Gastrocnemius medialis (tissue), 4 donors: ENCODE results near the gene SCRG1. TPM values are rescaled to one million over a fixed set of nuclear protein-coding genes. Genes with fewer than 3 reads are reported as not detected.

Experiments used
- ATAC-seq, 2 donors: fragments of 150-250 bp; one replicate each; pipeline ENCODE4 v1.9.1; 2016
- DNase-seq, 2 donors: peaks; one replicate each; pipeline ENCODE4 v3.0.0-alpha.2; 2019
- H3K27ac ChIP-seq, 4 donors: fragments of 200-600 bp; sonication (generic); 1 replicate in 1 of 4; 2 replicates in 3 of 4; pipeline ENCODE4 v1.5.1; 2016 to 2018; ENCODE audit warnings: mild to moderate bottlenecking in 2 of 4, moderate library complexity in 1 of 4
- H3K27me3 ChIP-seq, 3 donors: fragments of 200-600 bp; sonication (generic) in 2 of 3; 1 replicate in 1 of 3; 2 replicates in 2 of 3; pipeline versions ENCODE4 v1.5.1 to v1.6.0; 2016 to 2019; ENCODE audit warnings: mild to moderate bottlenecking in 1 of 3, moderate library complexity in 1 of 3
- H3K36me3 ChIP-seq, 2 donors: fragments of 200-600 bp; sonication (generic) in 1 of 2; one replicate each; pipeline ENCODE4 v1.5.1; 2017 to 2018
- H3K4me1 ChIP-seq, 2 donors: fragments of 200-600 bp; sonication (generic) in 1 of 2; one replicate each; pipeline ENCODE4 v1.5.1; 2016 to 2017; ENCODE audit warnings: mild to moderate bottlenecking in 2 of 2
- H3K4me3 ChIP-seq, 4 donors: fragments of 200-600 bp; sonication (generic) in 3 of 4; 1 replicate in 1 of 4; 2 replicates in 3 of 4; pipeline ENCODE4 v1.5.1; 2016 to 2019; ENCODE audit warnings: mild to moderate bottlenecking in 2 of 4
- H3K9me3 ChIP-seq, 3 donors: fragments of 200-600 bp; sonication (generic) in 2 of 3; 1 replicate in 1 of 3; 2 replicates in 2 of 3; pipeline ENCODE4 v1.5.1; 2016 to 2019
- CTCF ChIP-seq, 5 experiments: fragments of 450-650 bp in 3 of 5; fragments of 200-600 bp in 2 of 5; sonication (generic) in 2 of 5; IDR thresholded peaks in 4 of 5; conservative IDR thresholded peaks in 1 of 5; 1 replicate in 4 of 5; 2 replicates in 1 of 5; pipeline ENCODE4 v1.5.1; 2016 to 2019; ENCODE audit warnings: antibody characterized with exemption in 5 of 5, mild to moderate bottlenecking in 3 of 5, moderate library complexity in 3 of 5
- POLR2A ChIP-seq, 2 donors: fragments of 450-650 bp; IDR thresholded peaks; one replicate each; pipeline ENCODE4 v1.6.1; 2017; ENCODE audit warnings: antibody characterized with exemption in 2 of 2, mild to moderate bottlenecking in 2 of 2, moderate library complexity in 2 of 2
- in situ Hi-C, 4 donors: fragments of 200-750 bp; cut with MboI; loops; one replicate each; pipeline versions ENCODE4 v1.15.0 to v1.8.0; 2017; ENCODE audit warnings: low sequenced_read_pairs in 4 of 4
- intact Hi-C: fragments of 100-400 bp; cut with DNase I; formaldehyde crosslinking; loops from one replicate; pipeline ENCODE4 v1.15.1; 2023; ENCODE audit warnings: low total_unique reads
- total RNA-seq, 4 donors: library from RNA; depleted of rRNA; stranded (reverse); fragments of >200 nt; gene quantifications; one replicate each; pipeline versions ENCODE4 v1.1.0 to v1.2.3, GENCODE V29; 2016

SCRG1 gene
- total RNA-seq, 4 donors from 2014 or later: not detected

GRCh38 chr4:173386751-173387150, 12.2 kb downstream of the SCRG1 start:
- Histone ChIP-seq H3K4me3 (no peak overlapping the region), H3K27ac (no peak overlapping the region), H3K4me1 (no peaks in the 10 kb centered on the region), H3K27me3 (no peaks in the 10 kb centered on the region), H3K9me3 (no peaks in the 10 kb centered on the region), H3K36me3 (no peaks in the 10 kb centered on the region)
- ATAC-seq (no peak), DNase-seq (no peak)
- no peak for TF ChIP-seq CTCF (IDR thresholded peaks at IDR 0.05 in 4 of 5, conservative IDR thresholded peaks at IDR 0.05 in 1 of 5)
- in situ Hi-C loops: no loop called here
- intact Hi-C loops: no loop called here

- H3K4me3 ChIP-seq: no peak overlapping the region
- TF ChIP-seq CTCF (IDR thresholded peaks at IDR 0.05 in 4 of 5, conservative IDR thresholded peaks at IDR 0.05 in 1 of 5): no peak
- no peak for TF ChIP-seq POLR2A (IDR thresholded peaks at IDR 0.05)
- ATAC-seq: no peak
- in situ Hi-C loops: no loop called here
- H3K4me1 ChIP-seq: no peaks in the 10 kb centered on the region
- H3K9me3 ChIP-seq: no peaks in the 10 kb centered on the region
- no peaks in the 10 kb centered on the region for H3K36me3 ChIP-seq
- H3K27me3 ChIP-seq: no peaks in the 10 kb centered on the region
- intact Hi-C loops: no loop called here
- no peak for DNase-seq
- H3K27ac ChIP-seq: no peak overlapping the region
Measured at GRCh38 chr4:173382349-173382748, 16.6 kb downstream of the SCRG1 start.

- no peak for ATAC-seq
- intact Hi-C loops (no loop called here), in situ Hi-C loops (no loop called here)
- Histone ChIP-seq H3K27ac (no peak overlapping the region), H3K9me3 (no peaks in the 10 kb centered on the region), H3K36me3 (no peaks in the 10 kb centered on the region), H3K27me3 (no peaks in the 10 kb centered on the region), H3K4me3 (no peak overlapping the region), H3K4me1 (no peaks in the 10 kb centered on the region)
- no peak for DNase-seq
- TF ChIP-seq CTCF (IDR thresholded peaks at IDR 0.05 in 4 of 5, conservative IDR thresholded peaks at IDR 0.05 in 1 of 5) (no peak), POLR2A (IDR thresholded peaks at IDR 0.05) (no peak)
Measured at GRCh38 chr4:173381610-173382009, 17.3 kb downstream of the SCRG1 start.

GRCh38 chr4:173380987-173381386, 17.9 kb downstream of the SCRG1 start:
- DNase-seq (no peak), ATAC-seq (no peak)
- in situ Hi-C loops (no loop called here), intact Hi-C loops (no loop called here)
- no peak overlapping the region for H3K27ac ChIP-seq
- no peaks in the 10 kb centered on the region for H3K4me1 ChIP-seq
- H3K27me3 ChIP-seq: no peaks in the 10 kb centered on the region
- no peaks in the 10 kb centered on the region for H3K36me3 ChIP-seq
- H3K4me3 ChIP-seq: no peak overlapping the region
- H3K9me3 ChIP-seq: no peaks in the 10 kb centered on the region
- no peak for TF ChIP-seq CTCF (IDR thresholded peaks at IDR 0.05 in 4 of 5, conservative IDR thresholded peaks at IDR 0.05 in 1 of 5)

DNA sequence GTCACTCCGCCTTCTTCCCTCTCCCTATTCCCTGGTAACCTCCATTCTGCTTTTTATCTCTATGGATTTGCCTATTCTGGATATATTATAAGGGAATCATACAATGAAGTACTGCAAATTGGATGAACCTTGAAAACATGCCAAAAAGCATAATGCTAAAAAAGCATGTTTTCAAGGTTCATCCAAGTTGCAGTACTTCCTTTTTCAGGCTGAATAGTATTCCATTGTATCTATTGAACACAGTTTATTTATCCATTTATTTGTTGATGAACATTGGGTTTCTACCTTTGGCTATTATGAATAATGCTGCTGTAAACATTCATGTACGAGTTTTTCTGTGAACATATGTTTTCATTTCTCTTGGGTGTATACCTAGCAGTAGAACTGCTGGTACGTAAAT, 19.0 kb downstream of the SCRG1 start:
- Histone ChIP-seq H3K9me3 (no peaks in the 10 kb centered on the region), H3K27ac (no peak overlapping the region), H3K4me3 (no peak overlapping the region), H3K27me3 (no peaks in the 10 kb centered on the region), H3K4me1 (no peaks in the 10 kb centered on the region), H3K36me3 (no peaks in the 10 kb centered on the region)
- intact Hi-C loops (no loop called here), in situ Hi-C loops (loop anchor here in 1 of 4 donors (5.0 kb wide), 1 partner anchor 43 kb away; no protein-coding TSS in a partner anchor)
- TF ChIP-seq POLR2A (IDR thresholded peaks at IDR 0.05) (no peak), CTCF (IDR thresholded peaks at IDR 0.05 in 4 of 5, conservative IDR thresholded peaks at IDR 0.05 in 1 of 5) (no peak)
- ATAC-seq (no peak), DNase-seq (no peak)
